ENCODE measurements around the gene CAD. TPM values are rescaled to one million over a fixed set of nuclear protein-coding genes. Genes with fewer than 3 reads are reported as not detected.

The CAD gene
- 66.8 and 124 TPM in 2 replicates for total RNA-seq

GRCh38 chr2:27217173-27218121, at the start of gene CAD:
Gene CAD (plus strand): TSS chr2:27217369. CDS start chr2:27217552, 183 bp downstream.

DNA sequence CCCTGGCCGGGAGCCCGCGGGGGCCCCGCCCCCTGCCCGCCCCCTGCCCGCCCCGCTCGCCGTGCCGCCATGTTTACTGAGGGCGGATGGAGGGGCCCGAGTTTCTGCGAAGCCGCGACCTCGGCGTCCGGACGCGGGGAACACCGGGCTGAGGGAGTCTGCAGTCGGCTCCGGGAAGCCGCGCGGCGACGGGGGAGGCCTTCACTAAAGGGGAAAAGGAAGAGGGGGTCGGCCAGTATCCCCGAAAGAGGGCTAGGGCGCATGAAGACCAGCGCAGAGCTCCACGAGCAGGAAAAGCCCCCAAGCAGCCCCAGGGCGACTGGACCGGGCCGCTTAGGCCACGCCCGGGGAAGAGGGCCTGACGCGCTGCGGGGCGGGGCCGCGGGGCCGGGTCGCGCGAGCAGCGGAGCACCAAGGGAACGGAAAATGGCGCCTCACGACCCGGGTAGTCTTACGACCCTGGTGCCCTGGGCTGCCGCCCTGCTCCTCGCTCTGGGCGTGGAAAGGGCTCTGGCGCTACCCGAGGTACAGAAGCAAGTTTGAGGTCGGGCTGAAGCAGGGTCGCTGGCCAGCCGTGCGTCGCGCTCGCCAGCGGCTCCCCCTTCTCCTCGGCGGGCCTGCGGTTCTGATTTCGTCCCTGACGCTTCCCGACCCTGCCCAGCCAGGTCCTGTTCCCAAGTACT, 5.1 kb upstream of the CAD start, which contains the start of the genes ATRAID and SLC5A6:
Gene ATRAID (plus strand): TSS at position 99 of the 683 bp plus-strand sequence. CDS start 328 bp downstream, at position 427.
Gene SLC5A6 (minus strand): TSS at position 326 of the 683 bp plus-strand sequence. CDS start 4,618 bp downstream, outside the sequence.

DNA sequence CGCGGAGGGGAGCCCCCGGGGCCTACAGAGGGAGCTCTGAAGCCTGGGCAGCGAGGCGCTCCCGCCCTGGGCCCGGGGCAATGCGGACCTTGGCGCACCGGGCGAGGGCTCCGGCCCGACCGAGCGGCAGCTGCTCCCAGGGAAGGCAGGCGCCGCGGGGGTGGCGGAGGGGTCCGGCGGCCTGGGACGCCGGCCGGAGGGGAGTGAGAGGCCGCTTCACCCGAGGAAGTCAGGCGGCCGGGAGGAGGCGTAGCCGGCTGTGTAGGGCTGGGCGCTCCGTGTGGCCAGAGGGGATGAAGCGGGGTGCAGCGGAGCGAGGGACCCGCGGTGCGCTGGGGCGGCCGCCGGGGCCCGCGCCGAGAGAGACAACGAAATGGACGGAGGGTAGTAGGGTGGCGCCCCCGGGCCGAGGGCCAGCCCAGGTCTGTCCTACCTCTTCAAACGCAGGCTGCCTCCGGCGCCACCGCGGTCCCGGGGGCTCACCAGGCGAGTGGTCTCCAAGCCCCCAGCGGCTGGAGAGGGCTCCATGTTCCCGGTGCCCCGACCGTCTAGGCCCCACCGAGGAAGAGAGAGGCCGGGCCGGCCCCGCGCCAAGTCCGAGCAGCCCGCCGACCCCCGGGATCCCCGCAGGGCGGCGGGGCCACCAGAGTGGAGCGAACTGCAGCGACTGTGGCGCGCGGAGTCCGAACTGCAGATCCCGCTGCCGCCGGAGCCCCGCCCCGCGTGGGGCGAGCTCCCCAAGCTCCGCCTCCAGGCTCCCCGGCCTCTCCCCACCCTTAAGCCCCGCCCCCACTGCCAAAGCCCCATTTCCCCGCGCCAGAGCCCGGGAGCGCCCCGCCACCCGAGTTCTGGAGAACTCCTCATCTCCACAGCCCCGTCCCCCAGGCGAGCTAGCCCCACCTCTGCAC, 45.5 kb downstream of the CAD start, which contains the start of gene SLC30A3:
Gene SLC30A3 (minus strand): TSS at position 669 of the 908 bp plus-strand sequence. CDS start 141 bp downstream, at position 528.

GRCh38 chr2:27275211-27276150, 58.3 kb downstream of the CAD start, which contains the start of gene DNAJC5G:
Gene DNAJC5G (plus strand): TSS chr2:27275433. CDS start chr2:27276729, 1,296 bp downstream.

GRCh38 chr2:27281855-27282559, 64.8 kb downstream of the CAD start, which contains the start of gene TRIM54:
Gene TRIM54 (plus strand): TSS chr2:27282429. CDS start chr2:27282732, 303 bp downstream.

Other genes starting within 250 kb of the CAD start
- 1.3 and 2.0 TPM in 2 replicates for gene MAPRE3, start 246.7 kb upstream of the CAD start, total RNA-seq
- gene TMEM214, start 184.4 kb upstream of the CAD start, total RNA-seq = 44.6 and 49.4 TPM in 2 replicates
- 18.1 and 33.8 TPM in 2 replicates for gene AGBL5, start 165.7 kb upstream of the CAD start, total RNA-seq
- 419 and 436 TPM in 2 replicates for gene OST4, start 145.7 kb upstream of the CAD start, total RNA-seq
- 15.2 and 79.6 TPM in 2 replicates for gene EMILIN1, start 138.8 kb upstream of the CAD start, total RNA-seq
- 2.5 and 5.4 TPM in 2 replicates for gene KHK, start 130.6 kb upstream of the CAD start, total RNA-seq
- gene CGREF1, start 98.2 kb upstream of the CAD start, total RNA-seq = 2.4 and 2.5 TPM in 2 replicates
- gene ABHD1, start 93.6 kb upstream of the CAD start, total RNA-seq = 0.16 and 0.89 TPM in 2 replicates
- gene PREB, start 82.7 kb upstream of the CAD start, total RNA-seq = 41.6 and 72.5 TPM in 2 replicates
- not detected in 2 replicates for gene PRR30, start 78.0 kb upstream of the CAD start, total RNA-seq
- gene TCF23, start 68.4 kb upstream of the CAD start, total RNA-seq = not detected in 2 replicates
- gene ATRAID, start 5.3 kb upstream of the CAD start, total RNA-seq = 164 and 249 TPM in 2 replicates
- 28.4 and 63.9 TPM in 2 replicates for gene SLC5A6, start 5.1 kb upstream of the CAD start, total RNA-seq
- under 0.01 TPM in 1 of 2 replicates, not detected in the other for gene SLC30A3, start 45.7 kb downstream of the CAD start, total RNA-seq
- not detected in 2 replicates for gene DNAJC5G, start 58.1 kb downstream of the CAD start, total RNA-seq
- not detected in 2 replicates for gene TRIM54, start 65.1 kb downstream of the CAD start, total RNA-seq
- 0.65 and 0.76 TPM in 2 replicates for gene UCN, start 91.1 kb downstream of the CAD start, total RNA-seq
- gene MPV17, start 105.7 kb downstream of the CAD start, total RNA-seq = 79.0 and 79.9 TPM in 2 replicates
- 44.4 and 49.5 TPM in 2 replicates for gene GTF3C2, start 139.4 kb downstream of the CAD start, total RNA-seq
- gene EIF2B4, start 153.0 kb downstream of the CAD start, total RNA-seq = 27.0 and 33.4 TPM in 2 replicates
- gene SNX17, start 153.2 kb downstream of the CAD start, total RNA-seq = 148 and 150 TPM in 2 replicates
- gene ZNF513, start 163.4 kb downstream of the CAD start, total RNA-seq = 6.7 and 12.9 TPM in 2 replicates
- gene PPM1G, start 192.2 kb downstream of the CAD start, total RNA-seq = 66.2 and 153 TPM in 2 replicates
- 81.2 and 88.4 TPM in 2 replicates for gene NRBP1, start 211.3 kb downstream of the CAD start, total RNA-seq
- gene KRTCAP3, start 225.0 kb downstream of the CAD start, total RNA-seq = 0.49 and 8.9 TPM in 2 replicates